Activated CD8-positive, alpha-beta T cell treated with anti-CD3 and anti-CD28 coated beads for 36 hours (primary cell): ENCODE data around the gene UBAP1L. TPM values are rescaled to one million over a fixed set of nuclear protein-coding genes. Genes with fewer than 3 reads are reported as not detected.

ENCODE experiments used
- ATAC-seq: fragments of 200-7000 bp; cut with Tn5 transposase; one replicate; pipeline ENCODE4 v1.10.0; 2021; ENCODE audit warnings: mild to moderate bottlenecking, moderate library complexity
- CTCF ChIA-PET: fragments of 350-600 bp; sonication (Branson Sonifier 250); formaldehyde crosslinking; loops from one replicate; lab custom pipeline; 2021; ENCODE audit warnings: antibody characterized with exemption; lab: Charles Lee
- POLR2A ChIA-PET: fragments of 350-600 bp; sonication (Branson Sonifier 250); formaldehyde crosslinking; loops from one replicate; lab custom pipeline; 2021; ENCODE audit warnings: antibody characterized with exemption; lab: Charles Lee
- DNase-seq: peaks from one replicate; pipeline ENCODE4 v3.0.0-alpha.2; 2020
- H3K27ac Mint-ChIP-seq: one replicate; pipeline ENCODE4 v1.8.0; 2021; ENCODE audit warnings: mild to moderate bottlenecking, mixed read lengths
- H3K27me3 Mint-ChIP-seq: one replicate; pipeline ENCODE4 v1.8.0; 2021; ENCODE audit warnings: mixed read lengths
- H3K36me3 Mint-ChIP-seq: one replicate; pipeline ENCODE4 v1.8.0; 2021; ENCODE audit warnings: low read depth, mixed read lengths
- H3K4me1 Mint-ChIP-seq: one replicate; pipeline ENCODE4 v1.8.0; 2021; ENCODE audit warnings: low read depth, mixed read lengths
- H3K4me3 Mint-ChIP-seq: one replicate; pipeline ENCODE4 v1.8.0; 2021; ENCODE audit warnings: mild to moderate bottlenecking, moderate library complexity, mixed read lengths
- H3K9me3 Mint-ChIP-seq: one replicate; pipeline ENCODE4 v1.8.0; 2021; ENCODE audit warnings: mixed read lengths
- CTCF ChIP-seq: fragments of 200-600 bp; IDR thresholded peaks from one replicate; pipeline ENCODE4 v1.8.0; 2022; ENCODE audit warnings: antibody characterized with exemption, mild to moderate bottlenecking
- intact Hi-C: fragments of 100-400 bp; cut with micrococcal nuclease; formaldehyde crosslinking; loops from one replicate; pipeline ENCODE4 v1.10.0; 2022
- total RNA-seq, 2 experiments: library from RNA; stranded (reverse); gene quantifications; one replicate each; pipeline ENCODE4 v1.2.3, GENCODE V29; 2021

UBAP1L gene
- total RNA-seq, 2 experiments from 2014 or later, result 2.9 to 3.3 TPM

GRCh38 chr15:65068403-65068788 lies 46.6 kb downstream of the UBAP1L start:
- peaks cover 26% of the 10 kb centered on the region for H3K27me3 Mint-ChIP-seq
- ChIA-PET POLR2A (interaction anchor here (1.2 kb wide), 1 partner anchor 10 kb away, joined by 3 read pairs; no protein-coding TSS in a partner anchor), CTCF (interaction anchor here (0.7 to 2.7 kb wide), 7 partner anchors 9 to 85 kb away, joined by 3 to 10 read pairs (median 3); no protein-coding TSS in a partner anchor)
- no peak for TF ChIP-seq CTCF
- H3K36me3 Mint-ChIP-seq, result no peaks in the 10 kb centered on the region
- no peaks in the 10 kb centered on the region for H3K9me3 Mint-ChIP-seq
- no peak overlapping the region for H3K4me3 Mint-ChIP-seq
- ATAC-seq (no peak), DNase-seq (no peak)
- intact Hi-C loops, result no loop called here
- peaks cover 6% of the 10 kb centered on the region for H3K4me1 Mint-ChIP-seq
- no peak overlapping the region for H3K27ac Mint-ChIP-seq

GRCh38 chr15:65067645-65068402 lies 47.2 kb downstream of the UBAP1L start, which contains the start of gene RASL12:
Gene RASL12, minus strand, starts transcription at chr15:65067991. Its CDS starts 156 bp downstream, at chr15:65067835.
- H3K9me3 Mint-ChIP-seq, result no peaks in the 10 kb centered on the region
- intact Hi-C loops, result no loop called here
- peaks cover 26% of the 10 kb centered on the region for H3K27me3 Mint-ChIP-seq
- H3K27ac Mint-ChIP-seq, result no peak within 1 kb of the TSS
- no peak within 1 kb of the TSS for H3K4me3 Mint-ChIP-seq
- ChIA-PET CTCF (interaction anchor here (0.7 to 2.7 kb wide), 7 partner anchors 10 to 86 kb away, joined by 3 to 10 read pairs (median 3); no protein-coding TSS in a partner anchor), POLR2A (interaction anchor here (1.2 kb wide), 1 partner anchor 11 kb away, joined by 3 read pairs; no protein-coding TSS in a partner anchor)
- ATAC-seq, result no peak
- no peak for TF ChIP-seq CTCF
- no peaks in the 10 kb centered on the region for H3K36me3 Mint-ChIP-seq
- H3K4me1 Mint-ChIP-seq, result peaks cover 6% of the 10 kb centered on the region
- no peak for DNase-seq

- CTCF ChIA-PET, result interaction anchor here (0.8 to 2.5 kb wide), 6 partner anchors 10 to 257 kb away, joined by 3 to 10 read pairs (median 4); no protein-coding TSS in a partner anchor
- no peak overlapping the region for H3K27ac Mint-ChIP-seq
- no peak for DNase-seq
- no peak overlapping the region for H3K4me3 Mint-ChIP-seq
- peaks cover 26% of the 10 kb centered on the region for H3K27me3 Mint-ChIP-seq
- no peaks in the 10 kb centered on the region for H3K36me3 Mint-ChIP-seq
- H3K9me3 Mint-ChIP-seq, result no peaks in the 10 kb centered on the region
- TF ChIP-seq CTCF, result no peak
- POLR2A ChIA-PET, result no interaction called here
- peaks cover 6% of the 10 kb centered on the region for H3K4me1 Mint-ChIP-seq
- ATAC-seq, result no peak
- intact Hi-C loops, result no loop called here
These were observed 47.7 kb downstream of the UBAP1L start for GRCh38 chr15:65067317-65067644.

- Mint-ChIP-seq H3K4me3 (no peak overlapping the region), H3K36me3 (no peaks in the 10 kb centered on the region), H3K27ac (no peak overlapping the region), H3K9me3 (no peaks in the 10 kb centered on the region), H3K27me3 (peaks cover 26% of the 10 kb centered on the region), H3K4me1 (peaks cover 6% of the 10 kb centered on the region)
- intact Hi-C loops, result no loop called here
- TF ChIP-seq CTCF, result no peak
- CTCF ChIA-PET, result interaction anchor here (0.9 to 2.5 kb wide), 5 partner anchors 11 to 256 kb away, joined by 3 to 10 read pairs (median 4); no protein-coding TSS in a partner anchor
- ATAC-seq (no peak), DNase-seq (no peak)
- POLR2A ChIA-PET, result no interaction called here
These were observed 48.2 kb downstream of the UBAP1L start for GRCh38 chr15:65066635-65067316.
